OCI-M2 (cell line): Measurements from ENCODE around the gene THADA.
"Not testable (repeated sequence)": the region's sequence is repeated elsewhere in the genome, so short reads cannot be mapped to it uniquely, and the experiment has no call there.

ENCODE experiments used
- DNase-seq: peaks from one replicate; lab custom pipeline; 2025; ENCODE audit not compliant: unreplicated experiment; lab: John Stamatoyannopoulos, UW

The THADA gene

GRCh38 chr2:43419876-43420275 lies 176.0 kb downstream of the THADA start:
- no peak for DNase-seq

GRCh38 chr2:43419243-43419642 lies 176.6 kb downstream of the THADA start:
- DNase-seq, result no peak

- no peak for DNase-seq
Measured at GRCh38 chr2:43418680-43419079, 177.2 kb downstream of the THADA start.

- no peak for DNase-seq
Measured at GRCh38 chr2:43417300-43417699, 178.5 kb downstream of the THADA start.

GRCh38 chr2:43415592-43415991 lies 180.2 kb downstream of the THADA start:
- no peak for DNase-seq

GRCh38 chr2:43414586-43415135 lies 181.2 kb downstream of the THADA start:
- no peak for DNase-seq

GRCh38 chr2:43414033-43414432 lies 181.8 kb downstream of the THADA start:
- no peak for DNase-seq

GRCh38 chr2:43412114-43412753 lies 183.6 kb downstream of the THADA start:
- DNase-seq, result no peak

- no peak for DNase-seq
Measured at GRCh38 chr2:43410055-43410604, 185.7 kb downstream of the THADA start.

GRCh38 chr2:43408407-43409160 lies 187.3 kb downstream of the THADA start:
- DNase-seq, result no peak

GRCh38 chr2:43407935-43408334 lies 187.9 kb downstream of the THADA start:
- DNase-seq, result no peak

- DNase-seq, result no peak
Measured at GRCh38 chr2:43406651-43407279, 189.1 kb downstream of the THADA start.

- DNase-seq, result no peak
Measured at GRCh38 chr2:43405829-43406228, 190.0 kb downstream of the THADA start.

GRCh38 chr2:43402452-43402937 lies 193.3 kb downstream of the THADA start:
- DNase-seq, result no peak

GRCh38 chr2:43402002-43402401 lies 193.8 kb downstream of the THADA start:
- no peak for DNase-seq

- DNase-seq, result no peak
Measured at GRCh38 chr2:43400508-43400907, 195.3 kb downstream of the THADA start.

GRCh38 chr2:43399515-43400264 lies 196.1 kb downstream of the THADA start:
- DNase-seq, result no peak

GRCh38 chr2:43399098-43399497 lies 196.7 kb downstream of the THADA start:
- no peak for DNase-seq

GRCh38 chr2:43397821-43398220 lies 198.0 kb downstream of the THADA start:
- DNase-seq, result no peak

GRCh38 chr2:43397411-43397810 lies 198.4 kb downstream of the THADA start:
- DNase-seq, result no peak

- DNase-seq, result not testable (repeated sequence)
Measured at GRCh38 chr2:43396344-43396743, 199.5 kb downstream of the THADA start.
